H9 (cell line): ENCODE results near the gene CNTFR. TPM values are rescaled to one million over a fixed set of nuclear protein-coding genes. Genes with fewer than 3 reads are reported as not detected.
A peak's percentile ranks its signal among the peaks of the same experiment; 100 is the strongest.

Experiments
- DNase-seq: peaks from one replicate; pipeline ENCODE4 v3.0.0-alpha.2; 2017
- H2AFZ ChIP-seq: one replicate; pipeline ENCODE4 v1.6.1; 2013; ENCODE audit warnings: mild to moderate bottlenecking, low read length, control low read depth, moderate library complexity
- H2AK5ac ChIP-seq: 2 replicates; pipeline ENCODE4 v1.6.1; 2013; ENCODE audit warnings: low read length, control low read depth, mixed read lengths; ENCODE audit not compliant: insufficient read length
- H2BK120ac ChIP-seq: one replicate; pipeline ENCODE4 v1.6.1; 2013; ENCODE audit warnings: low read depth, mild to moderate bottlenecking, low read length, control low read depth, inconsistent platforms; ENCODE audit not compliant: poor library complexity, severe bottlenecking
- H2BK12ac ChIP-seq: 2 replicates; pipeline ENCODE4 v1.6.1; 2013; ENCODE audit warnings: low read length, control low read depth, mixed read lengths, low read depth; ENCODE audit not compliant: insufficient read length
- H2BK15ac ChIP-seq: 2 replicates; pipeline ENCODE4 v1.6.1; 2013; ENCODE audit warnings: low read depth, low read length, control low read depth
- H2BK20ac ChIP-seq: one replicate; pipeline ENCODE4 v1.6.1; 2013; ENCODE audit warnings: low read depth, mild to moderate bottlenecking, low read length, control low read depth, inconsistent platforms; ENCODE audit not compliant: poor library complexity, severe bottlenecking
- H2BK5ac ChIP-seq: 2 replicates; pipeline ENCODE4 v1.6.1; 2013; ENCODE audit warnings: low read length, control low read depth, mixed read lengths; ENCODE audit not compliant: insufficient read length
- H3K14ac ChIP-seq: 2 replicates; pipeline ENCODE4 v1.6.1; 2013; ENCODE audit warnings: low read length, control low read depth; ENCODE audit not compliant: insufficient read depth
- H3K18ac ChIP-seq: 2 replicates; pipeline ENCODE4 v1.6.1; 2013; ENCODE audit warnings: low read depth, mild to moderate bottlenecking, mixed read lengths, low read length, control low read depth; ENCODE audit not compliant: insufficient read length
- H3K23ac ChIP-seq: 2 replicates; pipeline ENCODE4 v1.6.1; 2013; ENCODE audit warnings: low read length, control low read depth, mixed read lengths, low read depth; ENCODE audit not compliant: insufficient read length
- H3K23me2 ChIP-seq: 2 replicates; pipeline ENCODE4 v1.6.1; 2013; ENCODE audit warnings: low read depth, mild to moderate bottlenecking, mixed read lengths, low read length, control low read depth; ENCODE audit not compliant: insufficient read length, poor library complexity, severe bottlenecking
- H3K27ac ChIP-seq: 2 replicates; pipeline ENCODE4 v1.5.1; 2013; ENCODE audit warnings: low read length, control low read depth, mixed read lengths, low read depth; ENCODE audit not compliant: insufficient read length
- H3K27me3 ChIP-seq: 2 replicates; pipeline ENCODE4 v1.6.1; 2013; ENCODE audit warnings: low read length, control low read depth, inconsistent platforms; ENCODE audit not compliant: insufficient read depth
- H3K4ac ChIP-seq: 2 replicates; pipeline ENCODE4 v1.6.1; 2013; ENCODE audit warnings: low read depth, mild to moderate bottlenecking, control low read depth, inconsistent platforms, low read length, moderate library complexity
- H3K4me1 ChIP-seq: 2 replicates; pipeline ENCODE4 v1.6.1; 2013; ENCODE audit warnings: low read length, control low read depth, inconsistent platforms; ENCODE audit not compliant: insufficient read depth
- H3K4me2 ChIP-seq: 2 replicates; pipeline ENCODE4 v1.6.1; 2013; ENCODE audit warnings: low read length, control low read depth, mixed read lengths; ENCODE audit not compliant: insufficient read length, insufficient read depth
- H3K56ac ChIP-seq: 2 replicates; pipeline ENCODE4 v1.6.1; 2013; ENCODE audit warnings: low read depth, mild to moderate bottlenecking, mixed read lengths, low read length, control low read depth; ENCODE audit not compliant: insufficient read length
- H3K79me1 ChIP-seq: 2 replicates; pipeline ENCODE4 v1.6.1; 2013; ENCODE audit warnings: low read depth, mild to moderate bottlenecking, moderate library complexity, low read length, control low read depth, inconsistent platforms; ENCODE audit not compliant: insufficient read depth, poor library complexity, severe bottlenecking
- H3K79me2 ChIP-seq: 2 replicates; pipeline ENCODE4 v1.6.1; 2013; ENCODE audit warnings: low read length, control low read depth, inconsistent platforms; ENCODE audit not compliant: insufficient read depth
- H3K9ac ChIP-seq: 2 replicates; pipeline ENCODE4 v1.6.1; 2013; ENCODE audit warnings: low read length, control low read depth, mixed read lengths; ENCODE audit not compliant: insufficient read length; ENCODE audit errors: extremely low read depth
- H3K9me3 ChIP-seq: one replicate; pipeline ENCODE4 v1.6.1; 2013; ENCODE audit warnings: low read depth, low read length, inconsistent platforms; ENCODE audit not compliant: control insufficient read depth
- H3T11ph ChIP-seq: one replicate; pipeline ENCODE4 v1.6.1; 2013; ENCODE audit warnings: mild to moderate bottlenecking, low read length, control low read depth, inconsistent platforms
- H4K20me1 ChIP-seq: one replicate; pipeline ENCODE4 v1.6.1; 2013; ENCODE audit not compliant: control insufficient read depth, insufficient read length, insufficient read depth
- H4K5ac ChIP-seq: 2 replicates; pipeline ENCODE4 v1.6.1; 2013; ENCODE audit warnings: low read depth, mild to moderate bottlenecking, mixed read lengths, low read length, control low read depth; ENCODE audit not compliant: insufficient read length
- H4K8ac ChIP-seq: replicated peaks from 2 replicates; pipeline ENCODE4 v1.6.1; 2013; ENCODE audit warnings: low read length, control low read depth, mixed read lengths, low read depth; ENCODE audit not compliant: insufficient read length
- H4K91ac ChIP-seq: 2 replicates; pipeline ENCODE4 v1.6.1; 2013; ENCODE audit warnings: low read depth, mild to moderate bottlenecking, moderate library complexity, mixed read lengths, low read length, control low read depth; ENCODE audit not compliant: insufficient read length
- H3K27ac Mint-ChIP-seq, 3 experiments: 2 replicates in 2 of 3; 3 replicates in 1 of 3; pipeline ENCODE4 v1.8.0; 2020 to 2021; ENCODE audit warnings: mixed read lengths in 3 of 3, mild to moderate bottlenecking in 1 of 3, moderate library complexity in 1 of 3
- H3K27me3 Mint-ChIP-seq: 2 replicates; pipeline ENCODE4 v1.8.0; 2021; ENCODE audit warnings: low read depth, mild to moderate bottlenecking, moderate library complexity, mixed read lengths
- H3K36me3 Mint-ChIP-seq, 3 experiments: 2 replicates in 2 of 3; 3 replicates in 1 of 3; pipeline ENCODE4 v1.8.0; 2020 to 2021; ENCODE audit warnings: low read depth in 3 of 3, mixed read lengths in 3 of 3; ENCODE audit not compliant: insufficient read depth in 1 of 3
- H3K4me1 Mint-ChIP-seq, 2 experiments: 2 replicates each; pipeline ENCODE4 v1.8.0; 2020; ENCODE audit warnings: mixed read lengths in 2 of 2
- H3K4me3 Mint-ChIP-seq, 2 experiments: 2 replicates in 1 of 2; 3 replicates in 1 of 2; pipeline ENCODE4 v1.8.0; 2020 to 2021; ENCODE audit warnings: mild to moderate bottlenecking in 2 of 2, mixed read lengths in 2 of 2, moderate library complexity in 1 of 2
- H3K9me3 Mint-ChIP-seq, 2 experiments: 2 replicates in 1 of 2; 3 replicates in 1 of 2; pipeline ENCODE4 v1.8.0; 2020; ENCODE audit warnings: mild to moderate bottlenecking in 2 of 2, mixed read lengths in 2 of 2, moderate library complexity in 1 of 2
- WGBS: extraction: QIAGEN DNeasy Blood & Tissue Kit; methylation state at CpG from one replicate; pipeline ENCODE4 v1.1.7; 2013; ENCODE audit warnings: missing lambda C conversion rate, low lambda C conversion rate, mixed read lengths; ENCODE audit not compliant: insufficient read length; ENCODE audit errors: extremely low coverage; 5-methylcytosine and 5-hydroxymethylcytosine counted together
- total RNA-seq: library from RNA; stranded (reverse); gene quantifications from 2 replicates; pipeline ENCODE4 v1.2.1, GENCODE V29; 2021
- TF ChIP-seq, protein P1 (sequence below): fragments of 200-600 bp; sonication (generic); conservative IDR thresholded peaks from 3 replicates; pipeline ENCODE4 v1.8.0; 2021; ENCODE audit warnings: antibody characterized with exemption, mild to moderate bottlenecking

The CNTFR gene
- total RNA-seq, 1 experiment from 2014 or later = 0.55 TPM

- Histone ChIP-seq H3K14ac (no peak overlapping the region; the same call in 1 of the 2 replicates), H3K18ac (no peak overlapping the region), H2AK5ac (no peak overlapping the region), H4K91ac (no peak overlapping the region), H4K8ac (no peak overlapping the region), H3K79me1 (no peaks in the 10 kb centered on the region), H3K9ac (no peak overlapping the region), H2BK15ac (no peak overlapping the region), H3K27me3 (no peaks in the 10 kb centered on the region), H3K27ac (peak overlapping the region; percentile 48), H2AFZ (no peak overlapping the region), H4K20me1 (no peaks in the 10 kb centered on the region), H3K4me2 (peak overlapping the region; percentile 30), H2BK12ac (no peak overlapping the region), H3T11ph (no peak overlapping the region), H2BK120ac (no peak overlapping the region), H3K56ac (no peak overlapping the region), H2BK20ac (no peak overlapping the region), H3K23ac (no peak overlapping the region), H3K79me2 (no peaks in the 10 kb centered on the region), H4K5ac (no peak overlapping the region), H3K4ac (no peak overlapping the region; the same call in 1 of the 2 replicates), H3K23me2 (no peaks in the 10 kb centered on the region), H3K4me1 (peaks cover 19% of the 10 kb centered on the region; the same call in 1 of the 2 replicates), H2BK5ac (no peak overlapping the region), H3K9me3 (no peaks in the 10 kb centered on the region)
- TF ChIP-seq, protein P1, sequence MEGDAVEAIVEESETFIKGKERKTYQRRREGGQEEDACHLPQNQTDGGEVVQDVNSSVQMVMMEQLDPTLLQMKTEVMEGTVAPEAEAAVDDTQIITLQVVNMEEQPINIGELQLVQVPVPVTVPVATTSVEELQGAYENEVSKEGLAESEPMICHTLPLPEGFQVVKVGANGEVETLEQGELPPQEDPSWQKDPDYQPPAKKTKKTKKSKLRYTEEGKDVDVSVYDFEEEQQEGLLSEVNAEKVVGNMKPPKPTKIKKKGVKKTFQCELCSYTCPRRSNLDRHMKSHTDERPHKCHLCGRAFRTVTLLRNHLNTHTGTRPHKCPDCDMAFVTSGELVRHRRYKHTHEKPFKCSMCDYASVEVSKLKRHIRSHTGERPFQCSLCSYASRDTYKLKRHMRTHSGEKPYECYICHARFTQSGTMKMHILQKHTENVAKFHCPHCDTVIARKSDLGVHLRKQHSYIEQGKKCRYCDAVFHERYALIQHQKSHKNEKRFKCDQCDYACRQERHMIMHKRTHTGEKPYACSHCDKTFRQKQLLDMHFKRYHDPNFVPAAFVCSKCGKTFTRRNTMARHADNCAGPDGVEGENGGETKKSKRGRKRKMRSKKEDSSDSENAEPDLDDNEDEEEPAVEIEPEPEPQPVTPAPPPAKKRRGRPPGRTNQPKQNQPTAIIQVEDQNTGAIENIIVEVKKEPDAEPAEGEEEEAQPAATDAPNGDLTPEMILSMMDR = no peak
- Mint-ChIP-seq H3K27me3 (peaks cover 6% of the 10 kb centered on the region), H3K4me3 (peak overlapping the region in 1 of 2 experiments; percentile 52; a peak in 1 of 5 replicates), H3K36me3 (no peaks in the 10 kb centered on the region), H3K4me1 (peaks cover 37 to 46% of the 10 kb centered on the region in 2 experiments), H3K27ac (peak overlapping the region in 2 of 3 experiments; percentile 70 to 95; a peak in 2 of 7 replicates), H3K9me3 (no peaks in the 10 kb centered on the region)
- DNase-seq = peak; percentile 84
- WGBS = no CpG with 5 or more reads among the region's 2 CpGs
Observed at GRCh38 chr9:34513567-34514214, 75.8 kb downstream of the CNTFR start.
